ENCODE measurements around the gene TBC1D22A.
"Not testable (repeated sequence)": the region's sequence is repeated elsewhere in the genome, so short reads cannot be mapped to it uniquely, and the experiment has no call there.

The TBC1D22A gene

DNA sequence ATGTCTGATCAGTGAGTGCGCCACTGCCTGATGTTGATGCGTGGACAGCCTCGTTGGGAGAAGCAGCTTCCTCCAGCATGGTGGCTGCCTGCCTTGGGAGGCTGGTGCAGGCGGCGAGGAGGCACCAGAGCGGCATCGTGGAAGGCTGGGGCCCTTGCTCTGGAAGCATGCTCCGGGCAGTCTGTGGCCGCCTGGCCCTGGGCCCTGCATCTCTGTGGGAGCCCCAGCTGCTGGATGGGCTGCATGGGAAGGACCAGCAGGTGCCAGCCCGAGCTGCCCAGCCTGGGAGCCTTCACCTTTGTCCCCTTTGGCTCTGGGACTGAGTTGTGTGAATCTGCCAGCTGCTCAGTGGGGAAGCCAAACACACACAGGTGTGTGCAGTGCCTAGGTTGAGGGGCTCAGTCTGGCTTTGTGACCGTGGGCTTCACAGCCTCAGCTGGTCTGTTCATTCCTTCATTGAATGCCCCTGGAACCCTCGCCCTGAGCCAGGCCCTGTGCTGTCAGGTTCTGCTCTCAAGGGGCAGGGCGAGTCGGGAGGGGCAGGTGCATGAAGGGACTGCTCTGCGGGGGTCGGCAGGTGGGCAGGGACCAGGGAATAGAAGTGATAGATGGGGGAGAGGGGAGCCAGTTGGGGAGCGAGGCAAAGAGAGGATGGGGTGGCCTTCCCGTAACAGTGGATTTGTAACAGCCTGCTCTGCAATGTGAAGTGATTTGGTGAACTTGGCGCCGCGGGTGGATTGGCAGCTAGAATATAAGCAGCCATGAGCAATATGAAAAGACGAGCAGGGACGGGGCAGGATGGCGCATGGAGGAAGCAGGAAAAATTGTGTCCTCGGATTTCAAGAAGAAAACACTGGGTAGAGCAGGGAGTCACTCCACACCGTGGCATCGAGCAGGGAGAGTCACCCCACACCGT, 354.2 kb downstream of the TBC1D22A start:
- no peak for DNase-seq

GRCh38 chr22:47117442-47117841, 355.0 kb downstream of the TBC1D22A start:
- DNase-seq, result not testable (repeated sequence)

- no peak for DNase-seq
Measured at GRCh38 chr22:47119181-47119580, 356.7 kb downstream of the TBC1D22A start.

DNA sequence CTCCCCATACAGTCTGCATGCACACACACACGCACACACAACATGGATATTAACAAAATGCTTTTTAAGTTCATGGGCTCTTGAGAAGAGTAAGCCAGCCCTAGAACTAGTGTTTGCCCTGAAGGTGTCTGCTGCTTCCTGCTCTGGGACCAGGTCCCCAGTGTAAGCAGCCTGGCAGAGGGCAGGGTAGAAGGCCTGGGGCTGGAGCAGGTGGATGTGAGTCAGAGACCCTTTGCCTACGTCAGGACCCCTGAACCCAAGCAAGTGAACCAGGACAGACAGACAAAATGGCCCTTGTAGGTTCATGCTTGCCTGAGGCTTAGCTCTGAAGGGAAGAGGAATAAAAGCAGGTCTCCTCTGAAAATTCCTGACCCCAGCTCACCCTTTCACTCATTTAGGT, 357.9 kb downstream of the TBC1D22A start:
- no peak for DNase-seq

DNA sequence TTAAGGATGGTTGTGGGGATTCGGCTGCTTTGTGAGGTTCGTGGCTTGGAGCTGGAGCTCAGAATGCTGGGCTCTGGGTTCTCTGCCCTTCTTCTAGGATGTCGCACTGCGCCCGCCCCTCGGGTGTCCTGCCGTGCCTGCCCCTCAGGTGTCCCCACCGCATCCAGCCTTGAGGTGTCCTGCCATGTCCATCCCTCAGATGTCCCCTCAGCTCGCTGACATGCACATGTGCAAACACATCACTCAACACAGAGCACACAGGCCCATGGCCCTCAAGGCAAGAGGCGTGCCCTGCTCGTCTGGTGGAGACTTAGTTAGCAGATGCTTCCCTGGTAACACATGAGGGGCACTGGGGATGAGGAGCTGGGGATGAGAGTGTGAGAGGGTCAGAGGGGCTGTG, 359.3 kb downstream of the TBC1D22A start:
- no peak for DNase-seq

GRCh38 chr22:47122441-47123000, 360.1 kb downstream of the TBC1D22A start:
- no peak for DNase-seq

DNA sequence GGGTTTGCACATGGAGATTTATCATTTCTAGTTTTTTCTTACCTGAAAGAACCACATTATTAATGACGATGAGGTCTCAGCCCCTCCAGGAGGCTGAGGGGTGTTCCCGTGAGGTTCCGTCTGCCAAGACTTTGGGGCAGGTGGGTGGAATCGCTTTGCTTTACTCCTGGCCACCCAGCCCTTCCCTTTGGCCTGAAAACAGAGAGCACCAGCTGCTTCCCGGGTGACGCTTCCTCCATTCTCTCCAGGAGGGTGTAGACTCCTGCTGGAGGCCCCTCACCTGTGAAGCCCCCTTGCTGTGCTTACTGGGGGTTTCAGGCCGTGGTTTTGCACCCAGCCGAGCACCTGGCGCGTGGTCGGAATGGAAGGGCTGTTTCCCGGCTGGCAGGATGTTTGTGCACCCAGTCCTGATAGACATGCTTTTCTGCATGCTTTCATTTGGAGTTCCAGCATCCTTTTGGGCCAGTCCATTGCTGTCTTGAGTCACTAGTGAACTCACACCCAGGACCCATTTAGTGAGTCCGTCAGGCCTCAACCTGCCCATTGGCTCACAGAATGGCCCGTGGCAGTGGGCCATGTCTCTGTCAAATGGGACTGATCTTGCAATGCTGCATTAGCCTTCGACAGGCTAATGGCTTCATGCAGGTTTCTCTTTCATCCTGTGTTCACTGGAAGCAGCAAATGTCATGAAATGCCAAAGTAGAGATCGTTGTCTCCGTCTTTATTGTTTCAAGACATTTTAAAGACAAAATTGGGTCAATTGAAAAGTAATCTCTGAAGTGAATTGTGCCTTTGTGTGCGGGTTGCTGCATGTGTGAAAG, 360.8 kb downstream of the TBC1D22A start:
- no peak for DNase-seq

DNA sequence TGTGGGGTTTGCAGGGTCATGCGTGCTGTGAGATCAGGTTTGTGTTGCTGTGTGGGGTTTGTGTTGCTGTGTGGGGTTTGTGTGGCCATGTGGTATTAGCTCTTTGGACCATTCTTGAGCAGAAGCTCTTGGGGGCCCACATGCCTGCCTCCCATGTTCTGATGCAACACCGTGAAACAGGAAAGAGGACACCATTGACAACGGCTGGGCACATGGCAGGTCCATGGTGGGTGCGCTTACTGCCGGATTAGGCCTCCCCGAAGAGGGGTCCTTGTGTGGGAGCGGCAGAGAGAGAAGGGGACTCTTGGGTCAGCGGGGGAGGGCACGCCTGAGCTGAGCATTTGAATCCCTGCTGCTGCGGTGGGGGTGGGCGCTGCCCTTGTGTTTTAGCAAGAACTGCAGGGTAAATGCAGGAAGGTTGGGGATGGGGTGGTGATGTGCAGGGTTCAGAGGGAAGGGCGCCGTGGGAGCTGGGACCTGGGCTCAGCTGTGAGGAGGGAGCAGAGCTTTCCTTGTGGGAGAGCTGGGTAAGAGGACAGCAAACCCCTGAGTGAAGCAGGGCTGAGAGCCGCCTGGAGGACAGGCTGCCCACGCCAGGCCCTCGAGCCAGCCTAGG, 361.5 kb downstream of the TBC1D22A start:
- DNase-seq, result no peak

DNA sequence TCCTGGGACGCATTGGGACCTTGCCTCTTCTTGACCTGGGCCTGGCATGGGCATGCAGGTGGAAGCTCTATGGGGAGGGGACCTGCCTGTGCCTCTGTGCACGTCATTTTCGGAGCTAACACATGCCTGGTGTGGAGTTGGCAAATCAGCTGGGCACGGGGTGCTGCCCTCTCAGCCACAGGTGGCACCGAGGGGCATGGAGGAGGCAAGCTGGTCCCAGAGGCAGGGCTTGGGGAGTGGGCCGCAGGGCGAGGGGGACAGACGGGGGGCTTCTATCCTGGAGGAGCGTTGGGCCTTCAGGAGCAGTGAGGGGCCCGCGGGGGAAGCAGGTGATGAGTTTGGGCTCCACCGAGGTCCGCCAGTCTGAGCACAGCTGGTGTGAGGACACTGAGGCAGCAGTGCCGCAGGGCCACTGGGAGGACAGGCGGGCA, 362.0 kb downstream of the TBC1D22A start:
- DNase-seq, result no peak

- DNase-seq, result no peak
Measured at GRCh38 chr22:47124961-47125360, 362.5 kb downstream of the TBC1D22A start.

DNA sequence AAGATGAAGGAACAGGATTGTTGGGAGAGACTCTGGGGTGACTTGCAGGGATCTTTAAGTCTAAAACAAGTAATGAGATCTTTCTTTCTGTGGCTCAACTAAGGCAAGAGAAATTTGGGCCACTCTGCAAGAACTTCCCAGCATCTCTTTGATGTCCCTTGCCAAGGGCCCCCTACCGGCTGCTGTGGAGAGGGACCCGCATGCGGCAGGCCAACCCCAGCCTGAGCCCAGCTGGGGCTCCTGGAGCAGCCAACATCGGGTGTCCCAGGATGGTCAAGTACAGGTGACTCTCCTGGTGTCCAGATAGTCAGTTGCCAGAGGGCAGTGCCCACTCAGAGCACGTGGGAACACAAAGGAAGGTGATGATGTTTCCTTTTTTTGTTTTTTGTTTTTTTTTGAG, 363.2 kb downstream of the TBC1D22A start:
- no peak for DNase-seq

DNA sequence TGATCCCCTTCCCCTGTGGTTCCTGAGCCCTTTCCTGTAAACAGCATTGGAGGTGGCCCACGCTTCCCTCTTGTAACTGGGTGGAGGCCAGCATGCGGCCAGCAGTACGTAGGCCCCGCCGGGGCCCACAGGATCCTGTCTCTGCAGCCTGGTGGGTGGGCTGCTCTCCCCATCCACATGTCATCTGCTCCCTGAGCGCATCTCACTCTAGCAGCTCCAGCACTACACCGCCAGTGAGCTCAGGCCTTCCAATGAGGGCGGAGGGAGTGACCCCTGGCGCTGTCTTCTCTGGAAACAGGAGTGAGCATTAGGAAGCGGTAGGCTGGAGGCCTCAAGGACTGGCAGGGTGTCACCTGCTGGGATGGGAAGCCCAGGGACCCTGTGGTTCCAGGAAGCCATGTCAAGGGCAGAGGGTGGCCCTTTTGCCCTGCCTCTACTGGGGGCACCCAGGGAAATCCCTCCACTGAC, 363.9 kb downstream of the TBC1D22A start:
- DNase-seq, result no peak

DNA sequence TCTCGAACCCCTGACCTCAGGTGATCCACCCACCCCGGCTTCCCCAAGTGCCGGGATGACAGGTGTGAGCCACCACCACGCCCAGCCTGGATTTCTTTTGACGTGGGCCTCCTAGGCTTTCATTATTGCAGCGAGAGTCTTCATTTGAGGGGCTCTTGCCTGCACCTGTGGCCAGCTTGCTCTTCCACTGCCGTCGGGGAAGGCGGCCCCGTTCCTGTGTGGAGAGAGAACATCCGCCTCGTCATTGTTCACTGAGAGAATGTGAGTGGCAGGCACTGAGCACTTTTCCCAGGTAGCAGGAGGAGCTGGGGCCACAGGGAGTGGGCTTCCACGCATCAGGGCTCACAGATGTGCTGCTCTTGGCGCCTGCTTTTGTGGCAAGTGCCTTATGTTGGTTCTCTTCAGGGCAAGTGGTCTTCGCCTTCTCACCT, 365.0 kb downstream of the TBC1D22A start:
- DNase-seq, result no peak

- no peak for DNase-seq
Measured at GRCh38 chr22:47128216-47128615, 365.8 kb downstream of the TBC1D22A start.

GRCh38 chr22:47128622-47129215, 366.3 kb downstream of the TBC1D22A start:
- no peak for DNase-seq

- no peak for DNase-seq
Measured at GRCh38 chr22:47129902-47130635, 367.6 kb downstream of the TBC1D22A start.

GRCh38 chr22:47130883-47131631, 368.6 kb downstream of the TBC1D22A start:
- DNase-seq, result no peak

- no peak for DNase-seq
Measured at GRCh38 chr22:47131632-47132427, 369.4 kb downstream of the TBC1D22A start.

DNA sequence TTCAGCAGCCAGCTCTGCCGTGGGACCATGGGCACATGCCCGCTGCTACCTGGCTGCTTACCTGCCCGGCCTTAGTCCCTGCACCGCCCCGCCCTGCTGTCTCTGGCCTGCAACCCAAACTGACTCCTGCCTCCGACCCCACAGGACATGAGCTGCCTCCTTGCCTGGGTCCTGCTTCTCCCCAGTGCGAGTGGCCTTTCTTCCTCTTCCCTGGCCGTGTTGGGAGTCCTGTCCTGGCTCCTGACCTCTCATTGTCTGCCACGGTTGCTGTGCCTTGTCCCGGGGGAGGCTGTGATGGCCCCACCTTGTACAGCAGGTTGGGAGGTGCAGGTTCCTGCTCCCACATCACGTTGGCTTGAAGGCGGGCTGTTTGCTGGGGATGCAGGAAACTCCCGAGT, 370.0 kb downstream of the TBC1D22A start:
- DNase-seq, result no peak
